Fibroblast of lung (primary cell): ENCODE results near the gene NRARP. TPM values are rescaled to one million over a fixed set of nuclear protein-coding genes. Genes with fewer than 3 reads are reported as not detected.
"Not testable (repeated sequence)": the region's sequence is repeated elsewhere in the genome, so short reads cannot be mapped to it uniquely, and the experiment has no call there.

ENCODE experiments used
- DNase-seq, 2 donors: peaks; one replicate each; pipeline versions ENCODE4 v3.0.0 to v3.0.0-alpha.2; 2010; ENCODE audit warnings: low read depth in 2 of 2
- H2AFZ ChIP-seq: 2 replicates; pipeline ENCODE4 v1.5.1; 2012; ENCODE audit warnings: low read length, control low read depth, inconsistent platforms
- H3K27ac ChIP-seq: 2 replicates; pipeline ENCODE4 v1.5.1; 2011; ENCODE audit warnings: low read length, control low read depth; ENCODE audit not compliant: insufficient read depth
- H3K27me3 ChIP-seq: 2 replicates; pipeline ENCODE4 v1.5.1; 2011; ENCODE audit warnings: mild to moderate bottlenecking, low read length; ENCODE audit not compliant: control insufficient read depth, insufficient read depth
- H3K36me3 ChIP-seq: 2 replicates; pipeline ENCODE4 v1.5.1; 2011; ENCODE audit warnings: low read length; ENCODE audit not compliant: control insufficient read depth, insufficient read depth
- H3K4me1 ChIP-seq: 2 replicates; pipeline ENCODE4 v1.5.1; 2011; ENCODE audit warnings: low read length; ENCODE audit not compliant: control insufficient read depth, insufficient read depth; ENCODE audit errors: extremely low read depth
- H3K4me2 ChIP-seq: 2 replicates; pipeline ENCODE4 v1.5.1; 2011; ENCODE audit warnings: low read length, control low read depth; ENCODE audit not compliant: insufficient read depth; ENCODE audit errors: extremely low read depth
- H3K4me3 ChIP-seq, 4 experiments: fragments of 200-600 bp in 1 of 4; sonication (generic) in 1 of 4; replicated peaks in 1 of 4; 2 replicates each; pipeline ENCODE4 v1.5.1; 2011 to 2016; ENCODE audit warnings: low read length in 4 of 4, low read depth in 3 of 4, mild to moderate bottlenecking in 3 of 4, control low read depth in 2 of 4, inconsistent platforms in 1 of 4, mixed read lengths in 1 of 4; ENCODE audit not compliant: insufficient read depth in 1 of 4; ENCODE audit errors: control extremely low read depth in 1 of 4
- H3K79me2 ChIP-seq: 2 replicates; pipeline ENCODE4 v1.5.1; 2012; ENCODE audit warnings: mild to moderate bottlenecking, low read length, inconsistent platforms; ENCODE audit not compliant: control insufficient read depth, insufficient read depth
- H3K9ac ChIP-seq: 2 replicates; pipeline ENCODE4 v1.5.1; 2011; ENCODE audit warnings: mild to moderate bottlenecking, low read length, control low read depth; ENCODE audit not compliant: insufficient read depth
- H3K9me3 ChIP-seq: 2 replicates; pipeline ENCODE4 v1.5.1; 2012; ENCODE audit warnings: low read depth, low read length; ENCODE audit not compliant: control insufficient read depth, insufficient read depth
- H4K20me1 ChIP-seq: 2 replicates; pipeline ENCODE4 v1.5.1; 2011; ENCODE audit warnings: low read length; ENCODE audit not compliant: control insufficient read depth, insufficient read depth; ENCODE audit errors: extremely low read depth
- CTCF ChIP-seq, 2 donors: IDR thresholded peaks in 1 of 2; conservative IDR thresholded peaks in 1 of 2; 1 replicate in 1 of 2; 2 replicates in 1 of 2; pipeline ENCODE4 v1.5.1; 2011 to 2012; ENCODE audit warnings: low read length in 2 of 2, control low read depth in 1 of 2, inconsistent platforms in 1 of 2, low read depth in 1 of 2, mild to moderate bottlenecking in 1 of 2
- EZH2 ChIP-seq: IDR thresholded peaks from 2 replicates; pipeline ENCODE4 v1.5.1; 2012; ENCODE audit warnings: low read length, control low read depth, mild to moderate bottlenecking; ENCODE audit errors: missing control alignments
- polyA plus RNA-seq, 2 donors: library from polyadenylated mRNA; depleted of rRNA in 1 of 2; stranded (reverse) in 1 of 2; unstranded in 1 of 2; fragments of >200 nt; gene quantifications; 2 replicates each; pipeline ENCODE4 v1.2.1, GENCODE V29; 2011 to 2012; ENCODE audit warnings: missing spikeins in 1 of 2
- total RNA-seq: library from RNA; depleted of rRNA; stranded (reverse); fragments of >200 nt; gene quantifications from 2 replicates; pipeline ENCODE4 v1.2.1, GENCODE V29; 2014

The NRARP gene
- total and polyA plus RNA-seq, 2 donors (not counting 1 experiment from before 2014, with no cell fraction given), result 0.07 TPM; not detected in 1

DNA sequence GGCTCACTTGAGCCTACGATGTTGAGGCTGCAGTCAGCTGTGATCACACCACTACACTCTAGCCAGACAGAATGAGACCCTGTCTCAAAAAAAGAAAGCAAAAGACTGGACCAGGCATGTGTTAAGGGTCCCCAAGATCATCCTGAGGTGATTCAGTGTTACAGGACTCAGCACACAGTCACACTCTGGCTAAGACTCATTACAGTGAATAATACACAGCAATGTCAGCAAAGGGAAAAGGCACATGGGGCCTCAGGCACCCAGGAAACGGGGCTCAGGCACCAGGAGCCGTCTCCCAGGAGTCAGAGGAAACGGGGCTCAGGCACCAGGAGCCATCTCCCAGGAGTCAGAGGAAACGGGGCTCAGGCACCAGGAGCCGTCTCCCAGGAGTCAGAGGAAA lies 39.2 kb upstream of the NRARP start:
- H3K27me3 ChIP-seq, result no peaks in the 10 kb centered on the region
- H3K79me2 ChIP-seq, result no peaks in the 10 kb centered on the region
- no peaks in the 10 kb centered on the region for H3K36me3 ChIP-seq
- H2AFZ ChIP-seq, result no peak overlapping the region
- TF ChIP-seq CTCF (conservative IDR thresholded peaks at IDR 0.05 in 1 of 2, IDR thresholded peaks at IDR 0.05 in 1 of 2; ENCODE audit: low read depth in 1 of 2, low read length in 2 of 2) (no peak), EZH2 (no peak)
- no peaks in the 10 kb centered on the region for H3K4me1 ChIP-seq
- no peak overlapping the region for H3K9ac ChIP-seq
- DNase-seq, result no peak
- H3K9me3 ChIP-seq, result no peaks in the 10 kb centered on the region
- no peak overlapping the region for H3K27ac ChIP-seq
- no peaks in the 10 kb centered on the region for H4K20me1 ChIP-seq
- H3K4me2 ChIP-seq, result no peak overlapping the region
- H3K4me3 ChIP-seq, result no peak overlapping the region

GRCh38 chr9:137339908-137340462 lies 37.9 kb upstream of the NRARP start:
- not testable (repeated sequence) for H2AFZ ChIP-seq, H4K20me1 ChIP-seq, H3K27ac ChIP-seq, DNase-seq, H3K4me3 ChIP-seq, H3K9ac ChIP-seq, H3K4me1 ChIP-seq, H3K4me2 ChIP-seq, H3K9me3 ChIP-seq, H3K27me3 ChIP-seq, H3K79me2 ChIP-seq, H3K36me3 ChIP-seq

GRCh38 chr9:137339045-137339907 lies 37.2 kb upstream of the NRARP start:
- TF ChIP-seq EZH2 (no peak), CTCF (conservative IDR thresholded peaks at IDR 0.05 in 1 of 2, IDR thresholded peaks at IDR 0.05 in 1 of 2; ENCODE audit: low read depth in 1 of 2, low read length in 2 of 2) (no peak)
- peak in 1 of 2 donors; percentile 62 for DNase-seq
- Histone ChIP-seq H3K36me3 (no peaks in the 10 kb centered on the region), H3K9me3 (no peaks in the 10 kb centered on the region), H4K20me1 (no peaks in the 10 kb centered on the region), H3K27me3 (no peaks in the 10 kb centered on the region), H3K4me1 (no peaks in the 10 kb centered on the region), H3K9ac (no peak overlapping the region), H3K4me2 (no peak overlapping the region), H2AFZ (no peak overlapping the region), H3K4me3 (no peak overlapping the region), H3K79me2 (no peaks in the 10 kb centered on the region), H3K27ac (no peak overlapping the region)
